ENCODE data around the gene KLK6. TPM values are rescaled to one million over a fixed set of nuclear protein-coding genes. Genes with fewer than 3 reads are reported as not detected.

The KLK6 gene
- total RNA-seq: not detected

- DNase-seq: peak; percentile 70
Observed at GRCh38 chr19:50969413-50969760, at the start of gene KLK6. Gene KLK6 (minus strand): TSS chr19:50969591. CDS start chr19:50968104, 1,487 bp downstream.

- no peak for DNase-seq
Observed at GRCh38 chr19:51018745-51019543, 49.6 kb upstream of the KLK6 start.

- peak; percentile 13 for DNase-seq
Observed at GRCh38 chr19:51016798-51017683, 47.6 kb upstream of the KLK6 start.

DNA sequence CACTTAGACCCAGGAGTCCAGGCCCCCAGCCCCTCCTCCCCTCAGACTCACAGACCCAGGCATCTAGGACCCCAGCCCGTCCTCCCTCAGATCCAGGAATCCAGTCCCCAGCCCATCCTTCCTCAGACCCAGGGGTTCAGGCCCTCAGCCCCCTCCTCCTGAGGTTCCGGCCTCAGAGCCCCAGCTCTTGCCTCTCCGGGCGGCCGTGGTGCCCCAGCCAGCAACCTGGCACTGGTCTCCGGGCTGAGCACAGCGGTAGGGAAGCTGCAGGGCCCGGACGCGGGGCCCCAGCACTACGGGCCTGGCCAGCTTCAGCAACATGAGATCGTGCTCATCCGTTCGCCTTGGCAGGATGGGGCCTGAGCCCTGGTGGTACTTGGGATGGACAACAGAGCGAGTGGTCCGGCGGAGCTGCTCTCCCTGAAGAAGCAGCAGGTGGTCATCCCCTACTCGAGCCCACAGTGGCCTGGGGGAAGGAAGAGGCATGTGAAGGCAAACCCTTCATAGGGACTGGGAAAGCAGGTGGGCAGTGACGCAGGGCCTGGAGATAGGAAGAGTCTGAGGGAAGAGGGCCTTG lies 46.4 kb upstream of the KLK6 start:
- no peak for DNase-seq

GRCh38 chr19:51014242-51014641 lies 44.9 kb upstream of the KLK6 start:
- no peak for DNase-seq

DNA sequence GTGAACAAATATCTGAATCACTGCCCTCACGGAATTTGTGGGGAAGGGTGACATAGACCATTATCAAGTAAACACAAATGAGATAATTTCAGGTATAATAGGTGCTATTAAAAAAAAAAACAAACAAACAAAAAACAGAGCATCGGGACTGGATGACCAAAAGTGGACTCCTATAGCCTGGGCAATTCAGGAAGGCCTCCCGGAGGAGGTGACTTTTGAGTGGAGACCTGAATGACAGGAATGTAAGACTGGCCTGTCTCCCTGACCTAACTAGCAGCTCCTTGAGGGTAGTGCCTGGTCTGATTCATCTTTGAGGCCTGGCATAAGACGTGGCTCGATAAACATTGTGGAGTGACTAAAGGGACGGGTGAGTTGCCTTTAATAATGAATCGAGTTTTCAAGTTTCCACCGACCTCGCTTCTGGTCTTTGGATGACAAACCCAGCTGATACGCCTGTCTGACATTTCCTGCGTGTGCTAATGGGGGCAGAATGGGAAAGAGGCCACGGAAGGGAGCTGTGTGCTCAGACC lies 43.3 kb upstream of the KLK6 start:
- no peak for DNase-seq

DNA sequence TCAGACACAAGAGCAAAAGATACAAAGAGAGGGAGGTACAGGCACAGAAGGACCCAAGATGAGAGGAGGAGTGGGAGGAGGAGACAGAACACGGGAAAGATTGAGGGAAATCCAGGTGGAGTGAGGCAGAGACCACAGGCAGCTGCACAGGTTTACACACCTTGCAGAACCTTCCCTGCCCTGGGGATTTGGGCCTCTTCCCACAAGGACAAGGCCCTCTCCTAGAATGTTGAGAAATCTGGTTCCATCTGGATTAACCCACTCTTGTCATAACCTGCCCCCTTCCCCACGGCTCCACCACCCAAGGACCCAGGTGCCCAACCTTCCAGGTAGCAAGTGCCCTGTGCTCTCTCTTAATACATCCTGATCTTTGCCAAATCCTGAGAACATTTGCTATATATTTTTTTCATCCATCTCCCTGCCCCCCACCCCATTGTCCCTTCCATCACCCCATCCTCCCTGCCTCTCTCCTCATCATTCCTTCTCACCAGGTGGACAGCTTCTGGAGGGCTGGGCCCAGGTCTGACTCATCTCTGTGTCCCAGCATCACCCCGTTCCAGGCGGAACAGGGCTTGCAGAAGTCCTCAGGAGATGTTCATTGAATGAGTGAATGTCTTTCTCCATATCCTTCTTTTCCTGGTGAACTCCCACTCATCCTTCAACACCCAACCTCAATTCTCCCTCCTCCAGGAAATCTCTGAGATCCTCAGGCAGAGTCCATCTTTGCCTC lies 40.8 kb upstream of the KLK6 start:
- DNase-seq: no peak

- DNase-seq: no peak
Observed at GRCh38 chr19:51009061-51009891, 39.9 kb upstream of the KLK6 start.

- DNase-seq: no peak
Observed at GRCh38 chr19:51007488-51007887, 38.1 kb upstream of the KLK6 start.

- no peak for DNase-seq
Observed at GRCh38 chr19:51006406-51006805, 37.0 kb upstream of the KLK6 start.

DNA sequence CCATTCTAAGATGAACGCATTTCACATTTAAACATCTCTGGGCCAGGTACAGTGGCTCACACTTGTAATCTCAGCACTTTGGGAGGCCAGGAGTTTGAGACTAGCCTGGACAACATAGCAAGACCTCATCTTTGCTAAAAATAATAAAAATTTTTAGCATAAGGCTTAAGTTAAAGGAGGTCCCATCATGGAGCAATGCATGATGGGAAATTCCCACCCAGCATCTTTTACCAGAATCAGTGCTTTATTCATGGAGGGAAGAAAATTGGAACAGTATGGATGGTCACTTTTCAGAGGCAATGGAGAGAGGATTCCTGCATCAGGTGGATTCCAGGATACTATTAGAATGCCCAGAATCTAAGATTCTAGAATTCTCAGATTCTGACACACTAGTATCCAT lies 35.9 kb upstream of the KLK6 start:
- no peak for DNase-seq

- no peak for DNase-seq
Observed at GRCh38 chr19:51003316-51003715, 33.9 kb upstream of the KLK6 start.

DNA sequence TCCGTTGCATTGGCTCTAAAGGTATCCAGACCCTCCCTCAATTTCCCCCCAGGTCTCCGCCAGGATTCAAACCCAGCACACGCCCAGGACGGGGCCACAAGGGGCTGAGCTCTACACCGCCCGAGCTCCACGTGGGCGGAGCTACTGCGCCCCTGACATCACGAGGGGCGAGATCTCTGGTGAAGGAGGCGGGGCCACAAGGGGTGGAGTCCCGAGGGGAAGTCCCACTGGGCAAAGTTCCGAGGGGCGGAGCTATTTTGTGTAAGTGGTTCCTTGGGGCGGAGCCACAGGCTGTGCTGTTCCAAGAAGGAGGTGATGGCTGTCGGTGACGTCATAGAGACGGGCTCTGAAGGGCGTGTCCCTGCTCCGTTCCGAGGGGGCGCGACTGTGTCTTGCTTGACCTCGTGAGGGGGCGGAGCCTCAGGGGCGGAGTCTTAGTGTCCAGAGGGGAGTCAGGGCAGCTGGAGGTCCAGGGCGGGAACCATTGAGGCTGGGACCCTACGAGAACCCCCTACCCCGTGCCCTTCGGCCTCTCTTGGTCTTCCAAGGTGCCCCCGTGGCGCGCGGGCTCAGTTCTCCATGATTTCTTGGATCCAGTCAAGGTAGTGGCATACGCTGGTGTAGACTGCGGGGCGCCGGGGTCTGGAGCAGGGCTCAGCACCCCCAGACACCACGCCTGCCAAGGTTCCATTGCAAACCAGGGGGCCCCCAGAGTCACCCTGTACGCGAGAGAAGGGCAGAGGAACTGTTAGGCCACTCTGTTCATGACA lies 33.3 kb upstream of the KLK6 start:
- DNase-seq: no peak

DNA sequence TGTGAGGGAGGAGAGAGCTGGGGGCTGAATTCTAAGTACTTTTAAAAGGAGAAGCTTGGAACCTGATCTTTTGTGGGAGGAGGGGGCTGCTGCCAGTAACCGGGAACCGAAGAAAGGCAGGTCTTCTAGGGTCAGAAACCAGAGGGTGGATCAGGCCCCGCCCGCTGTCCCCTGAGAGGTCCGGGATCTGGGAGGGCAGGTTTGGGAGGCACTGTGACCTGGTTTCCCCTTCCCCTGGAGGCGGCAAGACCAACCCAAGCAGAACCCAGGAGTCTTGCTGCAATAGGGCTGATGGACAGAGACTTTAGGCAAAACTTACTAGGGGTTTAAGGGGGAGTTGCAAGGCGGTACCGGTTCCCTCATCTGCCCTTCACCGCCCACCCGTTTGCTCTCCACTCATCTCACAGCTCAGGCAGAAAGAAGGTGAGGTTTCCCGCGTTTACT lies 32.7 kb upstream of the KLK6 start:
- no peak for DNase-seq

DNA sequence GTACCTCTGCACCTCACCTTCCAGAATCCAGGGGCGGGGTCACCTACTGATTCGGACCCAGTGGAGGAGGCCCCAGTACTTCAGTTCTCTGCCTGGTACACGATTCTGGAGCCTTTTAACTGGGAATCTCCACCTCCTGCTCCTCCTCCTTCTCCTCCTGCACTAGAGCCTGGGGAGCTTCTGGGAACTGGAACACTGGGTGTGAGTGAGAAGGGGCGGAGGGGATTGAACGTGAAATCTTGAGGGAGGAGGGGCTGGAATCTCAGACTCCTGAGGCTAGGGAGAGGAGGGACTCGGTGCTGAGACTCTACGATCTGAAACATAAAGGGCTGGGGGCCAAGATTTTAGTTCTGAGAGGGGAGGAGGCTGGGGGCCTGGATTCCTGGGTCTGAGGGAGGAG lies 32.1 kb upstream of the KLK6 start, which contains the start of gene KLK8:
Gene KLK8 (minus strand): TSS at position 90 of the 400 bp plus-strand sequence. CDS start 437 bp downstream, outside the sequence.
- no peak for DNase-seq

DNA sequence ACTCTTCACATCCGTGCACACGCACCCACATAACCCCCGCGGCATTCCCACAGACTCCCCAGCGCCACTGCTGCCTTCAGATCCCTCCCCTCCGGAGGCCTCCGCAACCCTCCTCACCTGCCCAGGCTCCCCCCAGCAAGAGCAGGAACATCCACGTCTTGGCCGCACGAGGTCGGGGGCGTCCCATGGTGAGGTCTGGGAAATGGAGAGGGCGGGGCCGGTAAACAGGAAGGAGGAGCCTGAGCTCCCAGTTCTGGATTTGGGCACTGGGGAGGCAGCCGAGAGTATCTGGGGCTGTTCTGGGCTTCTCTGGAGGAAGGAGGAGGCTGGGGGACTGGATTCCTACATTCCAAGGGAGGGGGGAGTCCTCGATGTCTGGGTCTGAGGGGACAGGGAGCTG lies 31.6 kb upstream of the KLK6 start:
- DNase-seq: no peak

DNA sequence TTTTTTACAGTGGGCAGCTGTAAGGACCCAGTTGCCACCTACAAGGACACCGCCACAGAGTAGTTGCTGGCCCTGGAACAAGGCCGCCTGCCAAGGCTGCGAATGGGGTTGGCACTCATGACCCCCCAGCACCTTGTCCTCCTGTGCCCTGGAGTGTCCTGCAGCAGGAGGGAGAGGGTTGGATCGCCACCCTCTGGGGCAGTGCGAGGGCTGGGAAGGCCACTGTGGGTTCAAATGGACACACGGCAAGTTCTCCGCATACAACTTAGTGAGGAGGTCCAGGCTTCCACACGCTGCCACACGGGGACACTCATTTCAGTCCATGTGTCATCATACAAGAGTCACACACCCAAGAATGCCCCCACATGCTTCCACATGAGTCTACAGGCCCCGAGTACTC lies 31.0 kb upstream of the KLK6 start:
- DNase-seq: no peak

- DNase-seq: no peak
Observed at GRCh38 chr19:50998686-50999085, 29.3 kb upstream of the KLK6 start.

GRCh38 chr19:50998061-50998460 lies 28.7 kb upstream of the KLK6 start:
- DNase-seq: no peak

GRCh38 chr19:50994129-50994528 lies 24.7 kb upstream of the KLK6 start:
- no peak for DNase-seq

Measured in occipital lobe (tissue), 2 donors.